ENCODE measurements around the gene MAN2B1. TPM values are rescaled to one million over a fixed set of nuclear protein-coding genes. Genes with fewer than 3 reads are reported as not detected.
"Not testable (repeated sequence)": the region's sequence is repeated elsewhere in the genome, so short reads cannot be mapped to it uniquely, and the experiment has no call there.

Gene MAN2B1
- total RNA-seq, 6 donors from 2014 or later = 56.8 to 299 (median 121) TPM

GRCh38 chr19:12703046-12703445, 36.5 kb upstream of the MAN2B1 start:
- no peak for DNase-seq
- H3K4me3 ChIP-seq = no peak overlapping the region
- ATAC-seq (ENCODE audit: low FRiP score in 2 of 2) = no peak
- H3K4me1 ChIP-seq = no peaks in the 10 kb centered on the region
- H3K36me3 ChIP-seq = peaks cover 38 to 97% (median 72%) of the 10 kb centered on the region in 4 donors
- H3K27me3 ChIP-seq = no peaks in the 10 kb centered on the region
- 79 to 87% methylated on average over 7 to 9 of the region's 9 CpGs for WGBS, 2 donors
- H3K27ac ChIP-seq = no peak overlapping the region
- TF ChIP-seq EP300 (IDR thresholded peaks at IDR 0.05) (no peak), POLR2AphosphoS5 (IDR thresholded peaks at IDR 0.05) (no peak), POLR2A (IDR thresholded peaks at IDR 0.05) (no peak)
- TF ChIP-seq, protein P1, sequence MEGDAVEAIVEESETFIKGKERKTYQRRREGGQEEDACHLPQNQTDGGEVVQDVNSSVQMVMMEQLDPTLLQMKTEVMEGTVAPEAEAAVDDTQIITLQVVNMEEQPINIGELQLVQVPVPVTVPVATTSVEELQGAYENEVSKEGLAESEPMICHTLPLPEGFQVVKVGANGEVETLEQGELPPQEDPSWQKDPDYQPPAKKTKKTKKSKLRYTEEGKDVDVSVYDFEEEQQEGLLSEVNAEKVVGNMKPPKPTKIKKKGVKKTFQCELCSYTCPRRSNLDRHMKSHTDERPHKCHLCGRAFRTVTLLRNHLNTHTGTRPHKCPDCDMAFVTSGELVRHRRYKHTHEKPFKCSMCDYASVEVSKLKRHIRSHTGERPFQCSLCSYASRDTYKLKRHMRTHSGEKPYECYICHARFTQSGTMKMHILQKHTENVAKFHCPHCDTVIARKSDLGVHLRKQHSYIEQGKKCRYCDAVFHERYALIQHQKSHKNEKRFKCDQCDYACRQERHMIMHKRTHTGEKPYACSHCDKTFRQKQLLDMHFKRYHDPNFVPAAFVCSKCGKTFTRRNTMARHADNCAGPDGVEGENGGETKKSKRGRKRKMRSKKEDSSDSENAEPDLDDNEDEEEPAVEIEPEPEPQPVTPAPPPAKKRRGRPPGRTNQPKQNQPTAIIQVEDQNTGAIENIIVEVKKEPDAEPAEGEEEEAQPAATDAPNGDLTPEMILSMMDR (IDR thresholded peaks at IDR 0.05) = no peak
- H3K9me3 ChIP-seq = no peaks in the 10 kb centered on the region

DNA sequence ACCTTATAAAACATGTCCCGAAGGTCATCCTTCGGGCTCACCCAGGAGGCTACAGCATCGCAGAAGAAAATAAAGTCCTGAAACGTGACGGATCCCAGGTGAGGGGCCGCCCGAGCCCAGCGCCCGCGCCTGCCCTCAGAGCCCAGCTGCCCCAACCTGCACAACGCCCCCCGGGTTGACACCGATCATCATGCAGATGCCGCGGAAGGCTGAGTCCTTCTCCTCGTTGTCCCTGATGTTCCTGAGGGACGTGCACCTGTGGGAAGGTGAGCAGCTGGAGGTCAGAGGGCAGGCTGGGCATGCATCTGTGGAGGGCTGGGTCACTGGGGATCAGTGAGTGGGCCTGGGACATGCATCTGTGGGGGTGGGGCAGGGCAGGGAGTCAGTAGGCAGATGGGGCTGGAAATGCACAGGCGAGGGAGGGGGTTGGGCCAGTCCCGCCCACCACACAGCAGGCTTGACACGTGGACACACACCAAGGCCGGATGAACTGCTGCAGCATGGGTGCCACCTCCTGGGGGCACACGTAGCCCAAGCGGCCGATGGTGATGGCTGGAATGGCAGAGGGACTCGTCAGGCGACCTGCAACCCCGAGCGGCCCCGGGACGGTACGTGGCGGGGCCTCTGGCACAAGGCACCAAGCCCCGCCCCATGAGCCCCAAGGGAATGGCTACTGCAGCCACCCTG, 35.2 kb upstream of the MAN2B1 start:
- Histone ChIP-seq H3K36me3 (peaks cover 38 to 84% (median 64%) of the 10 kb centered on the region in 4 donors), H3K4me3 (no peak overlapping the region), H3K27me3 (no peaks in the 10 kb centered on the region), H3K27ac (no peak overlapping the region), H3K9me3 (no peaks in the 10 kb centered on the region), H3K4me1 (peaks cover 0 to 9% (median 5%) of the 10 kb centered on the region in 4 donors)
- TF ChIP-seq POLR2A (IDR thresholded peaks at IDR 0.05) = no peak
- no peak for DNase-seq
- no peak for ATAC-seq (ENCODE audit: low FRiP score in 2 of 2)
- WGBS, 2 donors = 93 to 97% methylated on average over 8 to 20 of the region's 33 CpGs

DNA sequence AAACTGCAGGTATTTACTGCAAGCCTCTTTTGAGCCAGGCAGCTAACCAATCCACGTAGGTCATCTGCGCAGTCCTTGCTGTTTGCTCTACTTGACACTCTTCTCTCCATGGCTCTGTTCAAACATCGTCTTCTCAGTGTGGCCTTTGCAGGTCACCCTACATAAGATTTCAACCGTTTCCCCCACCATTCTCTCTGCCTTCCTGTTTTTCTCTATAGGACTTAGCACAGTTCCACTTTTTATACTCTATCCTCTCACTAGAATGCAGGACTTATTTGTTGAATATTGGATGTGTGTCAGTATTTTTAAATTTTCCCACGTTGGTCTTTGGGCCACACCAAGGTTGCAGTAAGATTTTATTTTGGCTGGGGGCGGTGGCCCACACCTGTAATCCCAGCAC, 31.6 kb upstream of the MAN2B1 start:
- no peaks in the 10 kb centered on the region for H3K27me3 ChIP-seq
- TF ChIP-seq EP300 (IDR thresholded peaks at IDR 0.05) (no peak), POLR2A (IDR thresholded peaks at IDR 0.05) (no peak), POLR2AphosphoS5 (IDR thresholded peaks at IDR 0.05) (no peak)
- TF ChIP-seq, protein P1 (IDR thresholded peaks at IDR 0.05) = no peak
- H3K4me3 ChIP-seq = no peak overlapping the region
- ATAC-seq (ENCODE audit: low FRiP score in 2 of 2) (no peak), DNase-seq (no peak)
- H3K36me3 ChIP-seq = peaks cover 16 to 48% (median 30%) of the 10 kb centered on the region in 4 donors
- H3K27ac ChIP-seq = no peak overlapping the region
- no peaks in the 10 kb centered on the region for H3K9me3 ChIP-seq
- peaks cover 12 to 30% (median 14%) of the 10 kb centered on the region in 4 donors for H3K4me1 ChIP-seq
- WGBS, 2 donors = 79 to 80% methylated on average over 6 of the region's 6 CpGs

DNA sequence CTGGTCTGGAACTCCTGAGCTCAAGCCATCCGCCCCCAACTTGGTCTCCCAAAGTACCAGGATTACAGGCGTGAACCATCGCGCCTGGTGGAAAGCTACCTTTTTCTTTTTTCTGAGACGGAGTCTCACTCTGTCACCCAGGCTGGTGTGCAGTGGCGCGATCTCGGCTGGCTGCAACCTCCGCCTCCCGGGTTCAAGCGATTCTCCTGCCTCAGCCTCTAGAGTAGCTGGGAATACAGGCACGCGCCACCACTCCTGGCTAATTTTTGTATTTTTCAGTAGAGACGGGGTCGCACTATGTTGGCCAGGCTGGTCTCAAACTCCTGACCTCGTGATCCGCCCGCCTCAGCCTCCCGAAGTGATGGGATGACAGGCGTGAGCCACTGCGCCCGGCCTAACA, 30.9 kb upstream of the MAN2B1 start:
- ATAC-seq (ENCODE audit: low FRiP score in 2 of 2); H3K4me3 ChIP-seq; H3K27me3 ChIP-seq; DNase-seq; H3K9me3 ChIP-seq: not testable (repeated sequence)
- Histone ChIP-seq H3K27ac (peak overlapping the region in 1 of 4 donors; percentile 88), H3K4me1 (peaks cover 12 to 30% (median 14%) of the 10 kb centered on the region in 4 donors), H3K36me3 (peaks cover 12 to 41% (median 23%) of the 10 kb centered on the region in 4 donors)
- WGBS, 2 donors = 93 to 96% methylated on average over 22 of the region's 22 CpGs

DNA sequence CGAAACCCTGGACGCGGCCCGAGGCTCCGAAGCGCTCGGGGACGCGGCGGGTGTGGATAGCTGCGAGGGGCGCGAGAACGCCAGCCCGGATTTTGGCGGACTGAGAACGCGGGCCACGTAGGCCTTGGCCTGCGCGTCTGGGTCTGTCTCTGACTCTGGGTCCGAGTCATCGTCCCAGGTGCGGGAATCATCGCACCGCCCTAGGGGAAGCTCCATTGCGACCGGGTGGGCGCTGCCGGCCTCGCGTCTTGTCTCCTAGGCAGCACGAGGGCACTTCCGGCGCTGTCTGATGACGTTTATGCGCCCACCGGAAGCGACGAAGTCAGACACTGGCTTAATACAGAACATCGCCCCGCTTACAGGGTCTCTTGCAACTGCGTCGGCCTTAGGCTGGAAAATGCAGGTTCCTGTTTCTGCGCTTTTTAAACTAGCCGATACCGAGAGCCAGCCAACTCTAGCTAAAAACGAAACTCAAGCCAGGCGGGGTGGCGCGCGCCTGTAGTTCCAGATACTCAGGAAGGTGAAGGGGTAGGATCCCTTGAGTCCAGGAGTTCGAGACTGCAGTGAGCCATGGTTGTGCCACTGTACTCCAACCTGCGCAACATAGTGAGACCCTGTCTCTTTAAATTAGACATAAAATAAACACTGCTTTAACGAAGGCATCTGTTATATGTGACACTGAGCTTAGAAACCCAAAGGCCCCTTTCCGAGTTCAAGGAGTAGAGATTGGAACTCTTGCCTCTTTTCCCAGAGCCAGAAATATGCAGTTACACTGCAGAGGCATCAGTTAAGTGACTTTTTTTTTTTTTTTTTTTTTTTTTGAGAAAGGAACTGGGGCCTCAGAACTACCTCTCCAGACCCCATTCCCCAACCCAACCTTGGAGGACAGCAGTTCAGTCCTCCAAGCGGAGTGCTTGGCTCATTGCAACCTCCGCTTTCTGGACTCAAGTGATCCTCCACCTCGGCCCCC, 30.1 kb upstream of the MAN2B1 start, which contains the start of gene FBXW9:
TSS of gene FBXW9 (minus strand) at position 266 of the 970 bp plus-strand sequence. CDS start at position 216, 50 bp downstream.
- TF ChIP-seq POLR2AphosphoS5 (IDR thresholded peaks at IDR 0.05) (peak; percentile 94 to 98), POLR2A (IDR thresholded peaks at IDR 0.05) (peak in 2 of 4 donors; percentile 25 to 77), EP300 (IDR thresholded peaks at IDR 0.05) (peak in 1 of 4 donors; percentile 33)
- TF ChIP-seq, protein P1 (IDR thresholded peaks at IDR 0.05) = peak in 2 of 6 experiments; percentile 13 to 14
- Histone ChIP-seq H3K27me3 (no peaks in the 10 kb centered on the region), H3K36me3 (peaks cover 10 to 33% (median 15%) of the 10 kb centered on the region in 4 donors), H3K9me3 (no peaks in the 10 kb centered on the region), H3K4me1 (peaks cover 12 to 30% (median 14%) of the 10 kb centered on the region in 4 donors), H3K4me3 (peak within 1 kb of the TSS; percentile 62 to 94 (median 78)), H3K27ac (peak within 1 kb of the TSS; percentile 82 to 93 (median 87))
- DNase-seq = peak; percentile 95
- peak; percentile 85 to 97 for ATAC-seq (ENCODE audit: low FRiP score in 2 of 2)
- WGBS, 2 donors = 10 to 12% methylated on average over 29 to 35 of the region's 59 CpGs
